DND-41 (cell line): ENCODE measurements around the gene FABP3.

Source experiments
- EZH2 ChIP-seq: IDR thresholded peaks from 3 replicates; pipeline ENCODE4 v1.6.1; 2012; ENCODE audit warnings: borderline replicate concordance, low read depth, mild to moderate bottlenecking, moderate library complexity, low read length, inconsistent platforms; ENCODE audit not compliant: severe bottlenecking
- TF ChIP-seq, protein P1 (sequence below): IDR thresholded peaks from 2 replicates; pipeline ENCODE4 v1.5.1; 2012; ENCODE audit warnings: borderline replicate concordance, low read length, moderate library complexity, mild to moderate bottlenecking; ENCODE audit not compliant: poor library complexity, severe bottlenecking; ENCODE audit errors: extremely low read depth

DNA sequence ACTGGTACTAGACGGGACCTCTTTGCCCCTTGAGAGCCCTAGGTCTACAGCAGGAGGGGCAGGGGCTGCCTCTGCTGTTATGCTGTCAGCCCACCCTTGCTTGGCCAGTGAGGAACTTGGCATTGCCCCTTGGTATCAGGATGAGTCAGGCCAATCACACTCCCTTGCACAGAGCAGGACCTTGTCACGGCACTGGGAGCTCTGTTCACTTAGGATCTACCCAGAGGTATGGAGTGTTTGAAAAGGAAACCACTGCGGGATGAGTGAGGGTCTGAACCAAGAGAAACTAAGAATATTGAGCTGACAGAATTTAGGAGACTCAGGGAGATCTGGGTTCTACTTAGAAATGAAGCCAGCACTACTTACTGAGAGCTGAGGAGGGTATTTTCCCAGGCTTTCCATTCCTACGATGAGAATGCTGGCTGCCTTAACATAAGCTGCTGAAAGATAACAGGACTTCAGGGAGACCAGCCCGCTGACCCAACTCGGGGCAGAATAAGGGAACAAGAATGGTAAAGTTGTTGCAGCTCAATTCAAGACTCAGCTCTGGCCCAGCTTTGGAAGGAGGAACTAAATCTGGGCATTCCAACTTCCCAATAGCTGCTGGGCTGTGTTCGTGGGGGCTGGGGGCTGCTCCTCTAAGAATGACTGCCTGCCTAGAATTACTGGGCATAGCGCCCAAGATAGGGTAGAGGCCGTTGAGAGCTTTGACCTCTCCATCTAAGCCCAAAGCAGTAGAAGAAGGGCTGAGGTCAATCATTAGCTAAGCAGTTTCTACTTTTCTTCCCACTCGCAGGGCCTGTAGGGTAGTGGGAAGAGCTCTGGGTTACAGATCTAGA lies 1.5 kb downstream of the FABP3 start:
- TF ChIP-seq, protein P1, sequence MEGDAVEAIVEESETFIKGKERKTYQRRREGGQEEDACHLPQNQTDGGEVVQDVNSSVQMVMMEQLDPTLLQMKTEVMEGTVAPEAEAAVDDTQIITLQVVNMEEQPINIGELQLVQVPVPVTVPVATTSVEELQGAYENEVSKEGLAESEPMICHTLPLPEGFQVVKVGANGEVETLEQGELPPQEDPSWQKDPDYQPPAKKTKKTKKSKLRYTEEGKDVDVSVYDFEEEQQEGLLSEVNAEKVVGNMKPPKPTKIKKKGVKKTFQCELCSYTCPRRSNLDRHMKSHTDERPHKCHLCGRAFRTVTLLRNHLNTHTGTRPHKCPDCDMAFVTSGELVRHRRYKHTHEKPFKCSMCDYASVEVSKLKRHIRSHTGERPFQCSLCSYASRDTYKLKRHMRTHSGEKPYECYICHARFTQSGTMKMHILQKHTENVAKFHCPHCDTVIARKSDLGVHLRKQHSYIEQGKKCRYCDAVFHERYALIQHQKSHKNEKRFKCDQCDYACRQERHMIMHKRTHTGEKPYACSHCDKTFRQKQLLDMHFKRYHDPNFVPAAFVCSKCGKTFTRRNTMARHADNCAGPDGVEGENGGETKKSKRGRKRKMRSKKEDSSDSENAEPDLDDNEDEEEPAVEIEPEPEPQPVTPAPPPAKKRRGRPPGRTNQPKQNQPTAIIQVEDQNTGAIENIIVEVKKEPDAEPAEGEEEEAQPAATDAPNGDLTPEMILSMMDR, result no peak
- TF ChIP-seq EZH2, result no peak
